A673 (cell line): Measurements from ENCODE around the gene OR2L13.

Experiments used
- CTCF ChIP-seq: fragments of 300-800, 200-600 bp; sonication (generic); conservative IDR thresholded peaks from 2 replicates; pipeline ENCODE4 v1.5.1; 2017; ENCODE audit warnings: low read depth, mild to moderate bottlenecking, antibody characterized with exemption, low read length, moderate library complexity, mixed read lengths
- EZH2 ChIP-seq: fragments of 200-600 bp; sonication (generic); IDR thresholded peaks from 2 replicates; pipeline ENCODE4 v1.6.1; 2017; ENCODE audit warnings: borderline replicate concordance, low read depth, mild to moderate bottlenecking, mixed read lengths, antibody characterized with exemption, low read length; ENCODE audit not compliant: poor library complexity, severe bottlenecking

GRCh38 chr1:248136811-248137210, 41.8 kb downstream of the OR2L13 start:
- TF ChIP-seq CTCF = no peak
- TF ChIP-seq EZH2 = no peak
